RWPE1 (cell line): ENCODE data around the gene IFTAP.

Experiments used
- CTCF ChIA-PET: fragments of 350-600 bp; sonication (Branson Sonifier 250); formaldehyde crosslinking; extraction: SDS; loops from one replicate; lab custom pipeline; 2021; lab: Yijun Ruan, JAX
- POLR2A ChIA-PET: fragments of 400-600 bp; formaldehyde crosslinking; extraction: SDS; loops from one replicate; lab custom pipeline; 2020; ENCODE audit warnings: antibody characterized with exemption; ENCODE audit not compliant: low non-redundant PET; lab: Yijun Ruan, JAX
- DNase-seq: peaks from one replicate; pipeline ENCODE4 v3.0.0; 2012; ENCODE audit warnings: low spot score
- H3K27ac ChIP-seq: fragments of 450-650 bp; 2 replicates; pipeline ENCODE4 v1.5.1; 2017
- CTCF ChIP-seq: fragments of 450-650 bp; conservative IDR thresholded peaks from 2 replicates; pipeline ENCODE4 v1.5.1; 2017; ENCODE audit warnings: low read depth, mild to moderate bottlenecking

Gene IFTAP

GRCh38 chr11:36696550-36696949, 102.2 kb downstream of the IFTAP start:
- CTCF ChIA-PET = no interaction called here
- no peak overlapping the region for H3K27ac ChIP-seq
- DNase-seq = no peak
- POLR2A ChIA-PET = no interaction called here
- TF ChIP-seq CTCF = no peak

- no peak for DNase-seq
- POLR2A ChIA-PET = no interaction called here
- no peak for TF ChIP-seq CTCF
- no peak overlapping the region for H3K27ac ChIP-seq
- CTCF ChIA-PET = interaction anchor here (1.4 kb wide), 1 partner anchor 48 kb away, joined by 3 read pairs; no protein-coding TSS in a partner anchor
These were observed 105.0 kb downstream of the IFTAP start for GRCh38 chr11:36699271-36699670.

GRCh38 chr11:36700246-36700645, 105.9 kb downstream of the IFTAP start:
- ChIA-PET CTCF (interaction anchor here (0.9 to 1.4 kb wide), 2 partner anchors 46 to 47 kb away, joined by 3 read pairs; no protein-coding TSS in a partner anchor), POLR2A (no interaction called here)
- H3K27ac ChIP-seq = no peak overlapping the region
- TF ChIP-seq CTCF = no peak
- DNase-seq = no peak

- peak; percentile 78 for DNase-seq
- CTCF ChIA-PET = interaction anchor here (0.6 to 4.0 kb wide), 21 partner anchors 8 to 986 kb away, joined by 3 to 47 read pairs (median 4); no protein-coding TSS in a partner anchor
- POLR2A ChIA-PET = no interaction called here
- H3K27ac ChIP-seq = no peak overlapping the region
- TF ChIP-seq CTCF = peak; percentile 86
These were observed 108.2 kb downstream of the IFTAP start for GRCh38 chr11:36702330-36703054.

- no peak overlapping the region for H3K27ac ChIP-seq
- ChIA-PET POLR2A (no interaction called here), CTCF (interaction anchor here (0.6 to 4.0 kb wide), 15 partner anchors 11 to 985 kb away, joined by 3 to 47 read pairs (median 4); no protein-coding TSS in a partner anchor)
- DNase-seq = no peak
- no peak for TF ChIP-seq CTCF
These were observed 108.7 kb downstream of the IFTAP start for GRCh38 chr11:36703055-36703404.
